PC-3 (cell line): ENCODE data around the gene GNB1. TPM values are rescaled to one million over a fixed set of nuclear protein-coding genes. Genes with fewer than 3 reads are reported as not detected.

Experiments
- ATAC-seq: fragments of 200-7000 bp; cut with Tn5 transposase; 2 replicates; pipeline ENCODE4 v1.9.1; 2020; ENCODE audit warnings: mild to moderate bottlenecking, moderate library complexity
- BruUV-seq: library from RNA; stranded (reverse); fragments of 400-500 nt; replicated peaks from 2 replicates; lab custom pipeline; 2021; lab: Mats Ljungman, UMichigan
- CTCF ChIA-PET: fragments of 300-600 bp; sonication (Branson Sonifier 250); formaldehyde crosslinking; loops from one replicate; lab custom pipeline; 2022; ENCODE audit warnings: antibody characterized with exemption; lab: Charles Lee
- POLR2A ChIA-PET: fragments of 300-600 bp; sonication (Branson Sonifier 250); formaldehyde crosslinking; loops from one replicate; lab custom pipeline; 2022; ENCODE audit warnings: antibody characterized with exemption; ENCODE audit not compliant: unreplicated experiment; lab: Charles Lee
- DNase-seq: peaks from one replicate; pipeline ENCODE4 v3.0.0-alpha.2; 2015
- H2AFZ ChIP-seq: fragments of 300-600 bp; sonication (generic); 2 replicates; pipeline ENCODE4 v1.6.0; 2016; ENCODE audit warnings: antibody characterized with exemption, low read length
- H3F3A ChIP-seq: fragments of 300-600 bp; sonication (generic); one replicate; pipeline ENCODE4 v1.6.0; 2017; ENCODE audit warnings: antibody characterized with exemption, low read length, control low read depth, mild to moderate bottlenecking; ENCODE audit not compliant: unreplicated experiment
- H3K27ac ChIP-seq: fragments of 300-600 bp; sonication (generic); 2 replicates; pipeline ENCODE4 v1.5.1; 2016; ENCODE audit warnings: mild to moderate bottlenecking, low read length
- H3K27me3 ChIP-seq: fragments of 300-600 bp; sonication (generic); 2 replicates; pipeline ENCODE4 v1.6.1; 2016; ENCODE audit warnings: low read length, mixed read lengths
- H3K36me3 ChIP-seq: fragments of 300-600 bp; sonication (generic); 2 replicates; pipeline ENCODE4 v1.6.1; 2016; ENCODE audit warnings: low read depth, mixed run types, low read length, mixed read lengths
- H3K4me1 ChIP-seq: fragments of 300-600 bp; sonication (generic); 2 replicates; pipeline ENCODE4 v1.5.1; 2016; ENCODE audit warnings: low read length; ENCODE audit not compliant: insufficient read depth
- H3K4me2 ChIP-seq: fragments of 300-600 bp; sonication (generic); 2 replicates; pipeline ENCODE4 v1.6.0; 2016; ENCODE audit warnings: low read length
- H3K4me3 ChIP-seq: fragments of 300-600 bp; sonication (generic); 2 replicates; pipeline ENCODE4 v1.5.1; 2016; ENCODE audit warnings: mild to moderate bottlenecking, low read length, mixed read lengths
- H3K79me2 ChIP-seq: fragments of 300-600 bp; sonication (generic); 2 replicates; pipeline ENCODE4 v1.6.1; 2017; ENCODE audit warnings: low read length, mixed read lengths
- H3K9ac ChIP-seq: fragments of 300-600 bp; sonication (generic); 2 replicates; pipeline ENCODE4 v1.6.0; 2016; ENCODE audit warnings: mild to moderate bottlenecking, low read length
- H3K9me2 ChIP-seq: fragments of 300-600 bp; sonication (generic); replicated peaks from 2 replicates; pipeline ENCODE4 v1.6.1; 2016; ENCODE audit warnings: mixed run types, low read length, mixed read lengths
- H3K9me3 ChIP-seq: fragments of 300-600 bp; sonication (generic); 2 replicates; pipeline ENCODE4 v1.6.1; 2016; ENCODE audit warnings: low read length, mixed read lengths
- H4K20me1 ChIP-seq: fragments of 300-600 bp; sonication (generic); 2 replicates; pipeline ENCODE4 v1.6.1; 2016; ENCODE audit warnings: low read length, mixed read lengths
- CTCF ChIP-seq: fragments of 300-600 bp; sonication (generic); conservative IDR thresholded peaks from 2 replicates; pipeline ENCODE4 v1.5.1; 2017; ENCODE audit warnings: antibody characterized with exemption, low read depth, mild to moderate bottlenecking, low read length
- EZH2 ChIP-seq: fragments of 300-600 bp; sonication (generic); IDR thresholded peaks from one replicate; pipeline ENCODE4 v1.6.1; 2017; ENCODE audit warnings: antibody characterized with exemption, mild to moderate bottlenecking, low read length; ENCODE audit not compliant: unreplicated experiment
- EZH2phosphoT487 ChIP-seq: fragments of 300-600 bp; sonication (generic); IDR thresholded peaks from 2 replicates; pipeline ENCODE4 v1.6.1; 2018; ENCODE audit warnings: mild to moderate bottlenecking, antibody characterized with exemption, low read length, borderline replicate concordance
- intact Hi-C: fragments of 100-400 bp; cut with micrococcal nuclease; formaldehyde crosslinking; loops from 2 replicates; pipeline ENCODE4 v1.9.0; 2023
- total RNA-seq: library from RNA; depleted of rRNA; stranded (reverse); fragments of >200 nt; gene quantifications from 2 replicates; pipeline ENCODE4 v1.2.3, GENCODE V29; 2014

The GNB1 gene
- total RNA-seq, 1 experiment from 2014 or later: 125 TPM

DNA sequence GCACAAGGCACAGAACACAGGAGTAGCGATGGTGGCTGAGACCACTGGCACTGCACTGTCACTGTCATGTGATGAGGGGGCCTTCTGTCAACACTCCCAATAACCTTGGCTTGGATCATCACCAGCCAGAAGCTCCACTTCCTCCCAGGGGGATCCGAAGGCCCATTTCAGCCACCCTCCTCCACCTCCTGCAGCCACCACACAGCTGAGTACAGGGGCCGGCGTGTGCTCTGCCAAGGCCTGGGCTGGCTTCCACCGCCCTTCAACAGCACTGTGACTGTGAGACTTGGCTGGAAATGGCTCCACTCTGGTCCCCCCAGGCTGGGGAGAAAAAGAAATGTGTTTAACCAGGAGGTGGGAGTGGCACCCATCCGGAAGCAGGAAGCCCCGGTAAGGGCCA lies 102.8 kb downstream of the GNB1 start:
- no peaks in the 10 kb centered on the region for H3K9me3 ChIP-seq
- no peaks in the 10 kb centered on the region for H3K27me3 ChIP-seq
- POLR2A ChIA-PET: no interaction called here
- peaks cover 6% of the 10 kb centered on the region for H3F3A ChIP-seq
- no peaks in the 10 kb centered on the region for H3K9me2 ChIP-seq
- H3K36me3 ChIP-seq: peaks cover 79% of the 10 kb centered on the region
- no peak overlapping the region for H3K27ac ChIP-seq
- intact Hi-C loops: no loop called here
- no peak for ATAC-seq
- H3K4me2 ChIP-seq: no peak overlapping the region
- no peak for DNase-seq
- H3K79me2 ChIP-seq: no peaks in the 10 kb centered on the region
- no peak overlapping the region for H3K4me3 ChIP-seq
- H2AFZ ChIP-seq: no peak overlapping the region
- peaks cover 5% of the 10 kb centered on the region for H3K4me1 ChIP-seq
- no peak overlapping the region for H3K9ac ChIP-seq
- CTCF ChIA-PET: interaction anchor here (1.2 kb wide), 1 partner anchor 118 kb away, joined by 3 read pairs; no protein-coding TSS in a partner anchor
- no TSS peak for BruUV-seq
- no peak for TF ChIP-seq CTCF
- TF ChIP-seq EZH2phosphoT487: no peak
- no peak for TF ChIP-seq EZH2
- no peaks in the 10 kb centered on the region for H4K20me1 ChIP-seq

DNA sequence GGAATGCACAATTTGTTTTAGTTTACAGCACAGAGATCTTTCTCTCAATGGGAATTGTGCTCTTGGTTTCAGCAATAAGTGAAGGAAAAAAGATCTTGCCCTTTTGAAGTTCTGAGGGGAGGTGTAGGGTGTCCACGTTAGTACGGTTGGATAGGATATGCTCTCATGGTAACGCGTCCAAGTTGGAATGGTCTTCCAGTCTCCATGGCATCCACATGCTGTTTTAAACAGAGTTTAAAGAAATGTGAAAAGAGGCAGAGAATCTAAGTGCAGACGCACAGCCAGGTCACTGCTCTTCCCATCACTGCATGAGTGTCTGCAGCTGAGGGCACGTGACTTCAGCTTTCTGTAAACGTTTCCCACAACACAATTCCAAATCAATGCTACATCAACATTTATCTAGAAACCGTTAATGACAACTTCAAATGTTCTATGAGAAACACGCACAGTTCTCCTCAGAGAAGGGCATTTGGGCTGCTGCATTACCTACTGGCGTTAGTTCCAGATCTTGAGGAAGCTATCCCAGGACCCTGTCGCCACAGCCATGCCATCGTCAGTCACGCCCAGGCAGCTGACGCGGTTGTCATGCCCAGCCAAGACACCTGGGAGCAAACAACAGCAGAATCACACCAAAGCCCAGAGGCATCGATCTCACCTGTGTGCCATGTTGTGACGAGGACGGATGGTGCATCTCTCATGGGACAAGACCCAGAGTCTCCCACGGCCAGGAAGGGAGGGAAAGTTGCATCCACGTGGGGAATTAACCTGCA lies 103.9 kb downstream of the GNB1 start:
- BruUV-seq: no TSS peak
- Histone ChIP-seq H3K9me2 (no peaks in the 10 kb centered on the region), H3K4me3 (no peak overlapping the region), H3K36me3 (peaks cover 69% of the 10 kb centered on the region), H3K9ac (no peak overlapping the region), H3K4me1 (peaks cover 16% of the 10 kb centered on the region), H3K4me2 (no peak overlapping the region), H3K79me2 (no peaks in the 10 kb centered on the region), H3K27me3 (no peaks in the 10 kb centered on the region), H4K20me1 (no peaks in the 10 kb centered on the region), H3K9me3 (no peaks in the 10 kb centered on the region), H2AFZ (no peak overlapping the region), H3F3A (peaks cover 6% of the 10 kb centered on the region), H3K27ac (no peak overlapping the region)
- intact Hi-C loops: no loop called here
- ATAC-seq (no peak), DNase-seq (no peak)
- TF ChIP-seq EZH2 (no peak), EZH2phosphoT487 (no peak), CTCF (no peak)
- POLR2A ChIA-PET: no interaction called here
- CTCF ChIA-PET: no interaction called here

DNA sequence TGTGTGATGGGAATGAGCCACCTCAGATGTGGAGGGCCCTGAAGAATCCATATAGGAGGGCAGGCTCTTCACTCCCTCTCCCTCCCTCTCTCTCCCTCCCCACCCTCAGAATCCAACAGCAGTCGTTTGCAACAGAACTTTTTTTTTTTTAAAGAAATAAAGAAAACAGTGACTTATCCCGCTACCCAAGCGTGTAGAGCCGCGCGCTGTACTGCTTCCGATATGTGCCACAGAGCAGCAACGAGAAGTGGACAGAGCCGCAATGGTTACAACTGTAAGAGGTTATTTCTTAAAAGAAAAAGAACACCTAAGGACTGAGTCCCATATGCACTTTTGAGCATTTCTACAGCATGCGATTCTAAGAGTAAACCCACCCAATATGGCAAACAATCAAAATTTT lies 105.2 kb downstream of the GNB1 start:
- H3K4me3 ChIP-seq: no peak overlapping the region
- ChIA-PET CTCF (no interaction called here), POLR2A (no interaction called here)
- BruUV-seq: no TSS peak
- no peak overlapping the region for H3K9ac ChIP-seq
- peaks cover 6% of the 10 kb centered on the region for H3F3A ChIP-seq
- ATAC-seq: no peak
- no peak for DNase-seq
- no peaks in the 10 kb centered on the region for H4K20me1 ChIP-seq
- no peak overlapping the region for H3K27ac ChIP-seq
- TF ChIP-seq CTCF (no peak), EZH2phosphoT487 (no peak), EZH2 (no peak)
- no peaks in the 10 kb centered on the region for H3K9me2 ChIP-seq
- H3K4me1 ChIP-seq: peaks cover 18% of the 10 kb centered on the region
- H3K27me3 ChIP-seq: no peaks in the 10 kb centered on the region
- intact Hi-C loops: no loop called here
- H3K36me3 ChIP-seq: peaks cover 58% of the 10 kb centered on the region
- H3K9me3 ChIP-seq: no peaks in the 10 kb centered on the region
- H3K4me2 ChIP-seq: no peak overlapping the region
- no peaks in the 10 kb centered on the region for H3K79me2 ChIP-seq
- H2AFZ ChIP-seq: no peak overlapping the region
